Measurements from ENCODE around the gene CTBP2.

CTBP2 gene

DNA sequence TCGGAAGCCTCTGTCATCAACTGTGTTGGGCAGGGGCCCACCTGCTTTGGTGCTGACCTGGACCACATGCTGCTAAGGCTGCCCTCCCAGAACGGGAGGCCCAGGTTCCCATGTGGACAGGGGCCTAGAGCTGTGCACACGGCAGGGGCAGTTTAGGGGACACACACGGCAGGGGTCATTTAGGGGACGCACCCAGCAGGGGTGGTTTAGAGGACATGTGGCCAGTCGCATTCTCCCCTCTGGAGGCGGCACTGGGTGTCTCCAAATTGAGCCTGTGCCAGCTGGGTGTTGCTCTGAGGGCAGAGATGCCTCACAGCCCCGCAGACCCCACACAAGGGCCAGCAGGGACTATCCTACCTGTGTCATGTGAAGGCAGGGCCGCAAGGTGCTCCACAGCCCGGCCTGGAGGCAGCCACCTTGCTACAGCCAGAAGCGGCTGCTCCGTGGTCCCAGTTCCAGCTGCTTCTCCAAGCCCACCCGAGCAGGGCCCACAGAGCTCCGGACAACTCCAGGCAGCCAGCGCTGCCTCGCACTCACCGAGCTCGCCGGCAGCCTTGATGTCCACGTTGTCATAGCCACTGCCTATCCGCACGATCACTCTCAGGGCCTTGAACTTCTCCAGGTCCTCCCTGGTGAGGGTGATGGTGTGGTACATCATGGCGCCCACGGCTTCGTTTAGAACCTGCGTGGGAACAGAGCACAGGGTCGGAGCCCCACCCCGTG is 157.8 kb downstream of the CTBP2 start:
- DNase-seq (ENCODE audit: insufficient read length, low spot score) = no peak
- no peak for FAIRE-seq
- TF ChIP-seq POLR2A (IDR thresholded peaks at IDR 0.05; ENCODE audit: low read depth, low read length) = no peak

- FAIRE-seq = no peak
- TF ChIP-seq POLR2A (IDR thresholded peaks at IDR 0.05; ENCODE audit: low read depth, low read length) = no peak
- DNase-seq (ENCODE audit: insufficient read length, low spot score) = no peak
Observed at GRCh38 chr10:125002047-125002422, 158.3 kb downstream of the CTBP2 start.

DNA sequence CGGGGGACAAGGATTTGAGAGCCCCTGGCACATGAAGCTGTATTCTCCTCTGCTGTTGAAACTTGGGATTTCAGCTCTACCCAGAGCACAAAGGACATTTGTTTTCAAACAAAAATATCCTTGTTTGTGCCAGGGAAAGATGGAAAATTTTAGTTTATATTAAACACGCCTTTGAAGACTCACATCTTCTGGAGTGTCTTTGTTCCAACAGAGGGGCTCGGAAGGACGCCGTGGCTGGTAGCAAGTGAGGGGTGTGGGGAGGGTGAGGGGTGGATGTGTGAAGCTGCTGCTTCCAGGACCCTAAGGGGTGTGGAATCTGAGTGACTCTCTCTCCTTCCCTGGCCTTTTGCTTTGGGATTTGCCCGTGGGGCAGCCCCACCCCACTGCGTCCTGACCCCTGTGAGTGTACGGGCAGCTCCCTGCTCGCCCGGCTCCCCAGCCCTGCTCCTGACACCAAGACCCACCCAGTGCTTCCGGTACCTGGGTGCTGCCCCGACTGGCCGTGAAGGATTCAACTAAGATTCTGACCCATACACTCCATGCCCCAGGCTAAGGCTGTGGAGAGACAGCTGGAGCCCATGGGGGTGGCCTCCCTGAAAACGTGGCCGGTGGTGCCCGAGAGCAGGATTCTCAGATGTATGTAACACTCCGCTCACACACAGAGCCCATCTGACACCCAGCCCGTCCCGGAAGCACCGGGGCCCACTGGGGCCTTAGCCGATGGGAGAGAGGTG is 158.9 kb downstream of the CTBP2 start:
- FAIRE-seq (no peak), DNase-seq (ENCODE audit: insufficient read length, low spot score) (no peak)
- no peak for TF ChIP-seq POLR2A (IDR thresholded peaks at IDR 0.05; ENCODE audit: low read depth, low read length)

- FAIRE-seq (no peak), DNase-seq (ENCODE audit: insufficient read length, low spot score) (no peak)
- no peak for TF ChIP-seq POLR2A (IDR thresholded peaks at IDR 0.05; ENCODE audit: low read depth, low read length)
Observed at GRCh38 chr10:125000366-125001312, 159.7 kb downstream of the CTBP2 start.

- FAIRE-seq (no peak), DNase-seq (ENCODE audit: insufficient read length, low spot score) (no peak)
- TF ChIP-seq POLR2A (IDR thresholded peaks at IDR 0.05; ENCODE audit: low read depth, low read length) = no peak
Observed at GRCh38 chr10:124999433-125000365, 160.7 kb downstream of the CTBP2 start.

DNA sequence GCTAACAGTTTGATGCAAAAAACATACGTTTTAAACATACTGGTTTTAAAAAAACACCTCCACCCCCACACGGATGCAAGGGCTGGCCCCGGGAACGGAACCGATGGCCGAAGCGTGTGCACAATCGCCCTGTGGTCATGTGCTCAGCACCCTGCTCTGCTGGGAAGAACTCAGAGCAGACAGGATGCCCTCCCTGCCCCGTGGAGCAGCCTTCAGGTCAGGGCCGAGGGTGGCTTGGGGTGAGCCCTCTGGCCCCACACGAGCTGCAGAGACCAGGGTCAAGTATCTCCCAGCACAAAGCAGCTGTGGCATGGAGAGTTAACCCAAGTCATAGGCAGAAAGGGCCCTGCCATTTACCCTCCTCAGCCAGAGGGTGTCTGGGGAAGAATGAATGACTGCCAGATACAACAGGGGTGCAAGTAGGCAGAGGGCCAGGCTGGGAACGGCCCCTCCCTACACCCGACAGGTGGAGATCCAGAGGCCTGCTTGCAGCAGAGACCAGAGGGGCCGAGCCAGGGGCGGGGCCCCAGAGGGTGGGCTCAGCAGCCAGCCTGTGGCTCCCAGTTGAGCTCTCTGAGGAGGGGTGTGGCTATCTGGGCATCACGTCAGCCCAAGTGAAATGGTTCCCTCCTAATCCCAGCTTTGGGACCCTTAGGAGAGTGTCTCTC is 161.6 kb downstream of the CTBP2 start:
- no peak for FAIRE-seq
- no peak for TF ChIP-seq POLR2A (IDR thresholded peaks at IDR 0.05; ENCODE audit: low read depth, low read length)
- DNase-seq (ENCODE audit: insufficient read length, low spot score) = no peak

DNA sequence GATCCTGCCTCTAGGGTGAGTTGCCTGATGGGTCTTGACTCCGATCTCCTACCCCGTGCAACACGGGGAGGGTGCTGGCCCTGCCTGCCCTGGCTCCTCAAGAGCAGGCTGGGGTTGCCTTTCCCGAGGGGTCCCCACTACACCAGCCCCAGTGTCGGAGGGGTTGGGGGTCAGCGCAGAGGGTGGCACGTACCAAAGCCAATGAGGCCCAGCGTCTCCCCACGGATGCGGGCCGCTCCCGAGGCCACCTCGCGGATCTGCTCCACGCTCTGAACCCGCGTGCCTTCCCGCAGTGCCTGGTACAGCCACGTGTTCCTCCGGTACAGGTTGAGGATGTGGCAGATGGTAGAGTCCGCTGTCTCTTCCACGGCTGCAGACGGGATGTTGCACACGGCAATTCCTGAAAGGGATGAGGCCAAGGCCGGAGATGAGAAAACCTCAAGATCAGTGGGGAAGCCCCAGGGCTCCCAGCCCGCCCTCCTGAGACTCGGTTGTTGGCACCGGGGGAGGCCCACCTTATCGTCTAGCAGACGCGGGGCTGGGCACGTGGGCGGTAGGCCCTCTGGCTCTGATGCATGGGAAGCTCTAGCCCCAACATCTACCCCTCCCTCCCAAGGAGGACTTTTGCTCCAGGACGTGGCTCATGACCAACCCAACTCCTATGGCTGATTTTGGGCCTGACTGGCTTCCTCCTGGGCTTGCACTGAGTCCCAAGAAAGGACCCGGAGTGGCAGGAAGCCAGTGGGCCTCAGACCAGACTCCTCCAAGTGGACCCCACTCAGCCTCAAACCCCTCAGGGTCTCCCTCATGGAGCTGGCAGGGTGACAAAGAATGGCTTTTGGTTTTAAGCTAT is 162.4 kb downstream of the CTBP2 start:
- no peak for DNase-seq (ENCODE audit: insufficient read length, low spot score)
- no peak for FAIRE-seq
- no peak for TF ChIP-seq POLR2A (IDR thresholded peaks at IDR 0.05; ENCODE audit: low read depth, low read length)

GRCh38 chr10:124997306-124997705 is 163.1 kb downstream of the CTBP2 start:
- FAIRE-seq (no peak), DNase-seq (ENCODE audit: insufficient read length, low spot score) (no peak)
- no peak for TF ChIP-seq POLR2A (IDR thresholded peaks at IDR 0.05; ENCODE audit: low read depth, low read length)

GRCh38 chr10:124996854-124997215 is 163.5 kb downstream of the CTBP2 start:
- FAIRE-seq (no peak), DNase-seq (ENCODE audit: insufficient read length, low spot score) (no peak)
- TF ChIP-seq POLR2A (IDR thresholded peaks at IDR 0.05; ENCODE audit: low read depth, low read length) = no peak

DNA sequence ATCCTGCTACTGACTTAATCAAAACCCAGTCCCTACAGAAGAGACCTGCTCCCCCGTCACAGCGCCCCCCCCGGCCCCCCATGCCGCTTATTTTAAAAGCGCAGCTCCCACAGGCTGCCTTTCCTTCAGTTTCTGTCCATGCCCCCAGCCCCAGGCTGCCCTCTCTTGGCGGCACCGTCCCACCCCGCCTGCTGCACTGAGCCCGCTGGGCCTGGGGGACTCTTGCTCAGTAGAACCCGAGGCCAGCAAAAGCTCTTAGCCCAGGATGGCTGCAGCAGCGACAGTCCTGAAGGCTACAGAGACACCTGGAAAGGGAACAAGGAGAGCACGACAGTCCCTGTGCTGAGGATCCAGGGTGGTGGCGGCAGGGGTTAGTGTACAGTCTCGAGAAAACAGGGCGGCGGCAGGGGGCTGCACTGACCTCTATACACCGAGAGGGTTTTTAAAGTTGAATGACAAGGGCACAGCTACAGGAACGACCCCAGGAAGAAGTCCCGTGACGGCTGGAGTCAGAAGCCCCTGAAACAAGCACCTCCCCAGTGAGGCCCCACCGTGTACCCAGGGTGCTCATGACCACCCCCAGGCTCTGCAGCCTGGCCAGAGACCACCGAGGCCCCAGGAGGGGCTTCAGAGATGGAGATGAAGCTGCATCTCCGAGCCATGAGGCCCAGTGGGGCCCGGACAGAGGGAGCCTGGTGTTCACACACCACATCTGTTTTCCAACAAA is 164.1 kb downstream of the CTBP2 start:
- DNase-seq (ENCODE audit: insufficient read length, low spot score) = no peak

DNA sequence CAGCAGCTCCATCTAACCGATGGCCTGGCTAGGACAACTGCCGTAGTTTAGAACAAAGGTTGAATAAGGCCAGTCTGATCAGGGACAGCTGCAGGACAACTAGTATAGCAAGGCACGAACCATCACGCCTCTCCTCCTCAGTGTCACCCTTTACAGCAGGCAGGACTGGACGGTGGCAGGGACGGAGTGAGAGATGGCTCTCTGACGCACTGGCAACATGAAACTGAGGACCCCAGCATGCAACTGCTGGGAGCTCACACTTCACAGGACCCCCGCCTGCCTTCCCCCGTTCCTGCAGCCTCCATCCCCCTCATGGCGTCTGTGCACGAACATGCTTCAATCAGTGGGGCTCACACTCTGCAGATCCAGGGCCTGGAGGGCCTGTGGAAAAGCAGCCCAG is 164.8 kb downstream of the CTBP2 start:
- DNase-seq (ENCODE audit: insufficient read length, low spot score) = no peak
- TF ChIP-seq POLR2A (IDR thresholded peaks at IDR 0.05; ENCODE audit: low read depth, low read length) = no peak
- no peak for FAIRE-seq

More for the DNA sequence above, 164.1 kb downstream of the CTBP2 start:
- TF ChIP-seq POLR2A (IDR thresholded peaks at IDR 0.05; ENCODE audit: low read depth, low read length) = no peak
- FAIRE-seq = no peak

Data from H54 (cell line).